ENCODE measurements around the gene DKKL1. TPM values are rescaled to one million over a fixed set of nuclear protein-coding genes. Genes with fewer than 3 reads are reported as not detected.

DKKL1 gene
- total and polyA plus RNA-seq, 8 donors = 0.12 to 1.3 (median 0.46) TPM; not detected in 3

DNA sequence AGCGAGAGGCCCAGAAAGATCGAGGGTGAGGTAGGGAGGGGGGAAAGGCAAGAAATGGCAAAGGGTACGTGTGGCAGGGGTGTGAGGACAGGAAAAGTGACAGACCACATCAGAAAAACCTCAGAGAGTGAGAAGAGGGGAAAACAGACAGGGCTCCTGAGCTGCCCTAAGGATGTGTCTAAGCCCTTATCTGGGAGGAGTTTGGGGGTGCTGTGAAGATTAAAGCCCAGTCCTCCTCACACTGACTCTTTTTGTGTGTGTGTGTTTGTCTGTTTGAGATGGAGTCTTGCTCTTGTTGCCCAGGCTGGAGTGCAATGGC, 60.3 kb downstream of the DKKL1 start:
- Histone ChIP-seq H3K27ac (no peak overlapping the region), H3K36me3 (no peaks in the 10 kb centered on the region), H3K27me3 (peaks cover 0 to 51% (median 11%) of the 10 kb centered on the region in 4 donors), H3K4me3 (no peak overlapping the region), H3K4me1 (peaks cover 0 to 6% (median 0%) of the 10 kb centered on the region in 3 donors), H3K9me3 (no peaks in the 10 kb centered on the region)
- intact Hi-C loops (cut with DNase I) = no loop called here
- ATAC-seq (no peak), DNase-seq (no peak), FAIRE-seq (no peak)
- WGBS, 2 donors = 16 to 18% methylated on average over 3 of the region's 3 CpGs
- TF ChIP-seq CTCF (IDR thresholded peaks at IDR 0.05) = no peak

Other genes with a start within 250 kb of the DKKL1 start
- 1 to 10 TPM; 4.7 to 6.5 (median 4.9) TPM for gene LIN7B, start 249.5 kb upstream of the DKKL1 start, total RNA-seq
- 10 to 100 TPM; 19.1 to 20.7 TPM for gene LIN7B, start 249.5 kb upstream of the DKKL1 start, polyA plus RNA-seq
- gene C19orf73, start 244.7 kb upstream of the DKKL1 start, total RNA-seq = 1 to 10 TPM; 1.4 to 2.1 (median 1.6) TPM
- 1 to 10 TPM; 4.9 to 9.8 TPM for gene C19orf73, start 244.7 kb upstream of the DKKL1 start, polyA plus RNA-seq
- 1 to 10 TPM; 4.1 to 8.0 (median 6.0) TPM for gene PPFIA3, start 244.3 kb upstream of the DKKL1 start, total RNA-seq
- gene PPFIA3, start 244.3 kb upstream of the DKKL1 start, polyA plus RNA-seq = 10 to 100 TPM; 27.4 to 39.7 TPM
- under 1 TPM in 5 of 6 donors, not detected in 1; 0.09 to 0.79 (median 0.25) TPM for gene HRC, start 208.5 kb upstream of the DKKL1 start, total RNA-seq
- under 1 TPM; 0.53 to 0.61 TPM for gene HRC, start 208.5 kb upstream of the DKKL1 start, polyA plus RNA-seq
- 10 to 100 TPM; 11.8 to 29.7 (median 15.2) TPM for gene TRPM4, start 206.1 kb upstream of the DKKL1 start, total RNA-seq
- 10 to 100 TPM; 19.2 to 47.1 TPM for gene TRPM4, start 206.1 kb upstream of the DKKL1 start, polyA plus RNA-seq
- 1 to 10 TPM; 1.5 to 4.1 (median 2.7) TPM for gene SLC6A16, start 38.7 kb upstream of the DKKL1 start, total RNA-seq
- gene SLC6A16, start 38.7 kb upstream of the DKKL1 start, polyA plus RNA-seq = 1 to 10 TPM; 4.5 to 5.9 TPM
- 10 to 100 TPM in 1 of 6 donors, 1 to 10 TPM in 3, under 1 TPM in 2; 0.35 to 23.1 (median 2.7) TPM for gene CD37, start 28.5 kb upstream of the DKKL1 start, total RNA-seq
- gene CD37, start 28.5 kb upstream of the DKKL1 start, polyA plus RNA-seq = 1 to 10 TPM; 1.8 to 2.0 TPM
- gene TEAD2, start 1.5 kb upstream of the DKKL1 start, total RNA-seq = 10 to 100 TPM; 10.5 to 30.6 (median 12.6) TPM
- gene TEAD2, start 1.5 kb upstream of the DKKL1 start, polyA plus RNA-seq = 10 to 100 TPM; 16.0 to 16.8 TPM
- 1 to 10 TPM; 1.3 to 3.3 (median 2.7) TPM for gene KASH5, start 24.4 kb downstream of the DKKL1 start, total RNA-seq
- gene KASH5, start 24.4 kb downstream of the DKKL1 start, polyA plus RNA-seq = 1 to 10 TPM; 1.2 to 1.7 TPM
- gene PTH2, start 59.6 kb downstream of the DKKL1 start, total RNA-seq = not detected
- gene PTH2, start 59.6 kb downstream of the DKKL1 start, polyA plus RNA-seq = not detected
- not detected for gene GFY, start 61.5 kb downstream of the DKKL1 start, total RNA-seq
- gene GFY, start 61.5 kb downstream of the DKKL1 start, polyA plus RNA-seq = not detected
- under 1 TPM in 5 of 6 donors, not detected in 1; 0.13 to 0.53 (median 0.40) TPM for gene SLC17A7, start 77.7 kb downstream of the DKKL1 start, total RNA-seq
- gene SLC17A7, start 77.7 kb downstream of the DKKL1 start, polyA plus RNA-seq = under 1 TPM; 0.30 to 0.31 TPM
- 10 to 100 TPM; 34.2 to 49.1 (median 37.2) TPM for gene PIH1D1, start 87.9 kb downstream of the DKKL1 start, total RNA-seq
- 100 to 1,000 TPM in 1 of 2 donors, 10 to 100 TPM in 1; 82.5 to 110 TPM for gene PIH1D1, start 87.9 kb downstream of the DKKL1 start, polyA plus RNA-seq
- 10 to 100 TPM; 16.1 to 22.9 (median 19.8) TPM for gene ALDH16A1, start 89.3 kb downstream of the DKKL1 start, total RNA-seq
- 10 to 100 TPM; 72.4 to 89.3 TPM for gene ALDH16A1, start 89.3 kb downstream of the DKKL1 start, polyA plus RNA-seq
- gene FLT3LG, start 110.3 kb downstream of the DKKL1 start, total RNA-seq = 1 to 10 TPM in 5 of 6 donors, under 1 TPM in 1; 0.79 to 3.7 (median 1.8) TPM
- 1 to 10 TPM; 7.1 to 8.4 TPM for gene FLT3LG, start 110.3 kb downstream of the DKKL1 start, polyA plus RNA-seq
- 1,000 to 10,000 TPM; 1,459 to 2,866 (median 2,217) TPM for gene RPL13A, start 123.7 kb downstream of the DKKL1 start, total RNA-seq
- 1,000 to 10,000 TPM; 1,585 to 1,842 TPM for gene RPL13A, start 123.7 kb downstream of the DKKL1 start, polyA plus RNA-seq
- gene RPS11, start 132.6 kb downstream of the DKKL1 start, total RNA-seq = 1,000 to 10,000 TPM in 4 of 6 donors, 100 to 1,000 TPM in 2; 765 to 1,427 (median 1,126) TPM
- 1,000 to 10,000 TPM; 2,346 to 2,426 TPM for gene RPS11, start 132.6 kb downstream of the DKKL1 start, polyA plus RNA-seq
- 100 to 1,000 TPM in 1 of 6 donors, 10 to 100 TPM in 5; 48.4 to 105 (median 66.3) TPM for gene FCGRT, start 148.8 kb downstream of the DKKL1 start, total RNA-seq
- 10 to 100 TPM; 74.5 to 87.8 TPM for gene FCGRT, start 148.8 kb downstream of the DKKL1 start, polyA plus RNA-seq
- gene RCN3, start 164.1 kb downstream of the DKKL1 start, total RNA-seq = 10 to 100 TPM in 1 of 6 donors, 1 to 10 TPM in 5; 1.6 to 16.5 (median 4.8) TPM
- gene RCN3, start 164.1 kb downstream of the DKKL1 start, polyA plus RNA-seq = 10 to 100 TPM; 38.7 to 41.5 TPM
- 10 to 100 TPM; 40.5 to 76.3 (median 52.1) TPM for gene NOSIP, start 216.7 kb downstream of the DKKL1 start, total RNA-seq
- gene NOSIP, start 216.7 kb downstream of the DKKL1 start, polyA plus RNA-seq = 100 to 1,000 TPM; 120 to 148 TPM
- gene PRRG2, start 217.4 kb downstream of the DKKL1 start, total RNA-seq = 1 to 10 TPM; 6.5 to 8.9 (median 8.3) TPM
- gene PRRG2, start 217.4 kb downstream of the DKKL1 start, polyA plus RNA-seq = 10 to 100 TPM; 11.6 to 15.9 TPM
- gene PRR12, start 227.3 kb downstream of the DKKL1 start, total RNA-seq = 10 to 100 TPM in 3 of 6 donors, 1 to 10 TPM in 3; 8.3 to 17.7 (median 9.5) TPM
- gene PRR12, start 227.3 kb downstream of the DKKL1 start, polyA plus RNA-seq = 10 to 100 TPM; 14.0 to 18.9 TPM

All from pancreas (tissue), 10 donors.